MM.1S (cell line): ENCODE measurements around the gene TAPT1.

Source experiments
- CTCF ChIP-seq: fragments of 300-600 bp; sonication (generic); IDR thresholded peaks from 2 replicates; pipeline ENCODE4 v1.5.1; 2016; ENCODE audit warnings: antibody characterized with exemption, low read length, mixed read lengths
- EZH2 ChIP-seq: fragments of 300-600 bp; sonication (generic); optimal IDR thresholded peaks from 2 replicates; pipeline ENCODE3; 2017; ENCODE audit warnings: low read depth, mild to moderate bottlenecking, antibody characterized with exemption, low read length, mixed read lengths

- TF ChIP-seq CTCF (0 out of 2 replicates have a peak, but pooled peaks have one; percentile 4), EZH2 (no peak)
Measured at GRCh38 chr4:16270454-16271328, 44.4 kb upstream of the TAPT1 start.
